ENCODE measurements around the gene HIBADH. TPM values are rescaled to one million over a fixed set of nuclear protein-coding genes. Genes with fewer than 3 reads are reported as not detected.

HIBADH gene
- polyA plus RNA-seq, 2 of the 4 experiments (the other 2 are of a cell fraction): 49.5 to 118 TPM

GRCh38 chr7:27607210-27607606, 55.5 kb downstream of the HIBADH start:
- no peak for DNase-seq (ENCODE audit: low read depth in 1 of 2, low spot score in 1 of 2)
- WGBS (ENCODE audit: missing lambda C conversion rate): 76% methylated on average over 11 of the region's 11 CpGs
- H3K27ac ChIP-seq: peak overlapping the region; percentile 53 to 68; a peak in 5 of 6 replicates
- FAIRE-seq: no peak
- ChIA-PET POLR2A (interaction anchor here (1.9 kb wide), 1 partner anchor 56 kb away, joined by 6 read pairs; the partner anchor contains the start of gene HIBADH), CTCF (interaction anchor here (0.5 to 3.4 kb wide), 13 partner anchors 20 to 486 kb away, joined by 3 to 21 read pairs (median 5); partner anchors contain the start of genes HIBADH and HOXA13)
- peak overlapping the region; percentile 75 for H3K4me2 ChIP-seq
- peaks cover 77% of the 10 kb centered on the region for H3K4me1 ChIP-seq
- H3K4me3 ChIP-seq: no peak overlapping the region
- TF ChIP-seq NFE2L2 (conservative IDR thresholded peaks at IDR 0.05; ENCODE audit: low read length): no peak
- TF ChIP-seq FOSL2 (IDR thresholded peaks at IDR 0.05): no peak
- TF ChIP-seq FOSL2 (CRISPR knock-in tag; IDR thresholded peaks at IDR 0.05): no peak
- no peak for TF ChIP-seq KDM5A (IDR thresholded peaks at IDR 0.05)
- no peak for TF ChIP-seq ATOH8 (CRISPR knock-in tag; IDR thresholded peaks at IDR 0.05; ENCODE audit: low read depth)
- no peak for TF ChIP-seq ZNF302 (CRISPR knock-in tag; IDR thresholded peaks at IDR 0.05)
- TF ChIP-seq POLR2AphosphoS2 (conservative IDR thresholded peaks at IDR 0.05; ENCODE audit: low read length): no peak
- no peak for ATAC-seq
- H3K9me3 ChIP-seq: no peaks in the 10 kb centered on the region

- POLR2A ChIA-PET: interaction anchor here (1.0 to 1.9 kb wide), 2 partner anchors 56 to 371 kb away, joined by 6 read pairs; partner anchors contain the start of gene HIBADH
- H3K4me1 ChIP-seq: peaks cover 76% of the 10 kb centered on the region
- FAIRE-seq: no peak
Measured at GRCh38 chr7:27606270-27607209, 56.1 kb downstream of the HIBADH start.

GRCh38 chr7:27605689-27606269, 56.9 kb downstream of the HIBADH start:
- Histone ChIP-seq H3K9me3 (no peaks in the 10 kb centered on the region), H3K4me1 (peaks cover 68% of the 10 kb centered on the region), H3K4me3 (peak overlapping the region; percentile 44), H3K4me2 (peak overlapping the region; percentile 75), H3K27ac (peak overlapping the region; percentile 53 to 79)
- TF ChIP-seq CTCF (IDR thresholded peaks at IDR 0.05): peak; percentile 84
- peak; percentile 54 to 73 for TF ChIP-seq RAD21 (conservative IDR thresholded peaks at IDR 0.05 in 1 of 2, IDR thresholded peaks at IDR 0.05 in 1 of 2)
- no peak for TF ChIP-seq RNF2 (IDR thresholded peaks at IDR 0.05; ENCODE audit: borderline replicate concordance, low read depth)
- peak; percentile 77 for TF ChIP-seq SMC3 (IDR thresholded peaks at IDR 0.05)
- no peak for TF ChIP-seq ESRRA (IDR thresholded peaks at IDR 0.05; ENCODE audit: borderline replicate concordance, low read length)
- FAIRE-seq: no peak
- ChIA-PET CTCF (interaction anchor here (0.5 to 3.8 kb wide), 22 partner anchors 12 to 867 kb away, joined by 3 to 25 read pairs (median 5); partner anchors contain the start of genes EVX1 and HOXA13), POLR2A (interaction anchor here (0.6 to 1.9 kb wide), 3 partner anchors 50 to 370 kb away, joined by 3 to 6 read pairs (median 6); partner anchors contain the start of gene HIBADH)
- DNase-seq (ENCODE audit: low read depth in 1 of 2, low spot score in 1 of 2): peak; percentile 22 to 55
- 0% methylated on average over 2 of the region's 2 CpGs for WGBS (ENCODE audit: missing lambda C conversion rate)
- ATAC-seq: peak in 1 of 2 experiments; percentile 83; a peak in 4 of 6 replicates

More at GRCh38 chr7:27606270-27607209, 56.1 kb downstream of the HIBADH start:
- ATAC-seq: peak; percentile 62 to 67; a peak in 4 of 6 replicates
- CTCF ChIA-PET: interaction anchor here (0.5 to 3.8 kb wide), 25 partner anchors 12 to 487 kb away, joined by 3 to 25 read pairs (median 5); partner anchors contain the start of genes EVX1, HIBADH and HOXA13
- H3K4me2 ChIP-seq: peak overlapping the region; percentile 75
- no peak overlapping the region; the same call in 2 of the 3 replicates for H3K4me3 ChIP-seq
- TF ChIP-seq NPAS2 (CRISPR knock-in tag; IDR thresholded peaks at IDR 0.05; ENCODE audit: borderline replicate concordance): no peak
- TF ChIP-seq EP300 (IDR thresholded peaks at IDR 0.05): 0 out of 5 replicates have a peak, but pooled peaks have one; percentile 9 to 19
- peak; percentile 56 to 71; a peak in 3 of 4 replicates for TF ChIP-seq CEBPB (IDR thresholded peaks at IDR 0.05)
- DNase-seq (ENCODE audit: low read depth in 1 of 2, low spot score in 1 of 2): peak in 1 of 2 experiments; percentile 59
- H3K9me3 ChIP-seq: no peaks in the 10 kb centered on the region
- H3K27ac ChIP-seq: peak overlapping the region; percentile 53 to 68
- WGBS (ENCODE audit: missing lambda C conversion rate): 40% methylated on average over 4 of the region's 4 CpGs

All from A549 (cell line).